GM18498 (cell line): Measurements from ENCODE around the gene USF2.
"Not testable (repeated sequence)": the region's sequence is repeated elsewhere in the genome, so short reads cannot be mapped to it uniquely, and the experiment has no call there.

Experiments
- ATAC-seq: cut with Tn5 transposase; IDR thresholded peaks from one replicate; pipeline ENCODE4 v1.9.1; 2021; ENCODE audit warnings: mild to moderate bottlenecking, moderate library complexity; ENCODE audit not compliant: unreplicated experiment

Gene USF2

GRCh38 chr19:35279985-35280821, 11.4 kb downstream of the USF2 start:
- ATAC-seq, result no peak

GRCh38 chr19:35281303-35281702, 12.5 kb downstream of the USF2 start:
- ATAC-seq, result no peak

- ATAC-seq, result no peak
Measured at GRCh38 chr19:35284153-35285094, 15.7 kb downstream of the USF2 start.

GRCh38 chr19:35285095-35285449, 16.3 kb downstream of the USF2 start:
- no peak for ATAC-seq

- ATAC-seq, result not testable (repeated sequence)
Measured at GRCh38 chr19:35285465-35285864, 16.7 kb downstream of the USF2 start.

- not testable (repeated sequence) for ATAC-seq
Measured at GRCh38 chr19:35286101-35286500, 17.3 kb downstream of the USF2 start.

GRCh38 chr19:35287713-35288112, 19.0 kb downstream of the USF2 start:
- no peak for ATAC-seq

- no peak for ATAC-seq
Measured at GRCh38 chr19:35288331-35288730, 19.6 kb downstream of the USF2 start.

GRCh38 chr19:35288906-35289305, 20.1 kb downstream of the USF2 start:
- no peak for ATAC-seq

- ATAC-seq, result no peak
Measured at GRCh38 chr19:35290381-35291127, 21.8 kb downstream of the USF2 start.

GRCh38 chr19:35291259-35291658, 22.5 kb downstream of the USF2 start:
- no peak for ATAC-seq

GRCh38 chr19:35291916-35292315, 23.2 kb downstream of the USF2 start, which contains the start of gene MAG:
MAG (plus strand) TSS chr19:35292161; CDS start chr19:35295409, 3,248 bp downstream.
- ATAC-seq, result no peak

GRCh38 chr19:35292421-35293362, 23.9 kb downstream of the USF2 start:
- ATAC-seq, result no peak

GRCh38 chr19:35293363-35293739, 24.6 kb downstream of the USF2 start:
- no peak for ATAC-seq

- no peak for ATAC-seq
Measured at GRCh38 chr19:35293808-35294207, 25.0 kb downstream of the USF2 start.

GRCh38 chr19:35294328-35294727, 25.6 kb downstream of the USF2 start:
- no peak for ATAC-seq

- ATAC-seq, result no peak
Measured at GRCh38 chr19:35294859-35295791, 26.4 kb downstream of the USF2 start.

- ATAC-seq, result no peak
Measured at GRCh38 chr19:35295792-35296462, 27.2 kb downstream of the USF2 start.
